ENCODE results near the gene TMEM134.

TMEM134 gene

GRCh38 chr11:67448220-67448609 is 20.8 kb downstream of the TMEM134 start:
- DNase-seq, result no peak
- Mint-ChIP-seq H3K27me3 (ENCODE audit: low read depth, poor library complexity) (peaks cover 5% of the 10 kb centered on the region), H3K4me3 (no peak overlapping the region), H3K27ac (no peak overlapping the region), H3K9me3 (no peaks in the 10 kb centered on the region), H3K36me3 (ENCODE audit: low read depth) (no peaks in the 10 kb centered on the region), H3K4me1 (peaks cover 44% of the 10 kb centered on the region)
- TF ChIP-seq CTCF (IDR thresholded peaks at IDR 0.05), result no peak

GRCh38 chr11:67445515-67445914 is 23.5 kb downstream of the TMEM134 start:
- TF ChIP-seq CTCF (IDR thresholded peaks at IDR 0.05), result no peak
- no peaks in the 10 kb centered on the region for H3K36me3 Mint-ChIP-seq (ENCODE audit: low read depth)
- no peak overlapping the region for H3K27ac Mint-ChIP-seq
- no peaks in the 10 kb centered on the region for H3K9me3 Mint-ChIP-seq
- peaks cover 5% of the 10 kb centered on the region for H3K27me3 Mint-ChIP-seq (ENCODE audit: low read depth, poor library complexity)
- H3K4me3 Mint-ChIP-seq, result peak overlapping the region; percentile 84
- H3K4me1 Mint-ChIP-seq, result peaks cover 42% of the 10 kb centered on the region
- DNase-seq, result no peak

GRCh38 chr11:67442504-67443404 is 26.3 kb downstream of the TMEM134 start:
- Mint-ChIP-seq H3K27ac (peak overlapping the region; percentile 79), H3K36me3 (ENCODE audit: low read depth) (peaks cover 5% of the 10 kb centered on the region), H3K4me1 (peaks cover 28% of the 10 kb centered on the region), H3K27me3 (ENCODE audit: low read depth, poor library complexity) (peaks cover 5% of the 10 kb centered on the region), H3K4me3 (peak overlapping the region; percentile 88), H3K9me3 (no peaks in the 10 kb centered on the region)
- DNase-seq, result no peak
- TF ChIP-seq CTCF (IDR thresholded peaks at IDR 0.05), result no peak

- TF ChIP-seq CTCF (IDR thresholded peaks at IDR 0.05), result no peak
- peaks cover 5% of the 10 kb centered on the region for H3K36me3 Mint-ChIP-seq (ENCODE audit: low read depth)
- no peak overlapping the region for H3K27ac Mint-ChIP-seq
These were observed 27.2 kb downstream of the TMEM134 start for GRCh38 chr11:67441731-67442351.

GRCh38 chr11:67441098-67441563 is 27.9 kb downstream of the TMEM134 start:
- H3K9me3 Mint-ChIP-seq, result no peaks in the 10 kb centered on the region
- peaks cover 30% of the 10 kb centered on the region for H3K4me1 Mint-ChIP-seq
- H3K27me3 Mint-ChIP-seq (ENCODE audit: low read depth, poor library complexity), result peaks cover 5% of the 10 kb centered on the region
- no peak overlapping the region for H3K27ac Mint-ChIP-seq
- no peak for DNase-seq
- H3K36me3 Mint-ChIP-seq (ENCODE audit: low read depth), result peaks cover 5% of the 10 kb centered on the region
- H3K4me3 Mint-ChIP-seq, result no peak overlapping the region
- no peak for TF ChIP-seq CTCF (IDR thresholded peaks at IDR 0.05)

More at GRCh38 chr11:67441731-67442351, 27.2 kb downstream of the TMEM134 start:
- H3K4me3 Mint-ChIP-seq, result peak overlapping the region; percentile 88
- no peaks in the 10 kb centered on the region for H3K9me3 Mint-ChIP-seq
- no peak for DNase-seq
- peaks cover 28% of the 10 kb centered on the region for H3K4me1 Mint-ChIP-seq
- peaks cover 5% of the 10 kb centered on the region for H3K27me3 Mint-ChIP-seq (ENCODE audit: low read depth, poor library complexity)
